ENCODE results near the gene GPR89A.
"Not testable (repeated sequence)": the region's sequence is repeated elsewhere in the genome, so short reads cannot be mapped to it uniquely, and the experiment has no call there.

The GPR89A gene

DNA sequence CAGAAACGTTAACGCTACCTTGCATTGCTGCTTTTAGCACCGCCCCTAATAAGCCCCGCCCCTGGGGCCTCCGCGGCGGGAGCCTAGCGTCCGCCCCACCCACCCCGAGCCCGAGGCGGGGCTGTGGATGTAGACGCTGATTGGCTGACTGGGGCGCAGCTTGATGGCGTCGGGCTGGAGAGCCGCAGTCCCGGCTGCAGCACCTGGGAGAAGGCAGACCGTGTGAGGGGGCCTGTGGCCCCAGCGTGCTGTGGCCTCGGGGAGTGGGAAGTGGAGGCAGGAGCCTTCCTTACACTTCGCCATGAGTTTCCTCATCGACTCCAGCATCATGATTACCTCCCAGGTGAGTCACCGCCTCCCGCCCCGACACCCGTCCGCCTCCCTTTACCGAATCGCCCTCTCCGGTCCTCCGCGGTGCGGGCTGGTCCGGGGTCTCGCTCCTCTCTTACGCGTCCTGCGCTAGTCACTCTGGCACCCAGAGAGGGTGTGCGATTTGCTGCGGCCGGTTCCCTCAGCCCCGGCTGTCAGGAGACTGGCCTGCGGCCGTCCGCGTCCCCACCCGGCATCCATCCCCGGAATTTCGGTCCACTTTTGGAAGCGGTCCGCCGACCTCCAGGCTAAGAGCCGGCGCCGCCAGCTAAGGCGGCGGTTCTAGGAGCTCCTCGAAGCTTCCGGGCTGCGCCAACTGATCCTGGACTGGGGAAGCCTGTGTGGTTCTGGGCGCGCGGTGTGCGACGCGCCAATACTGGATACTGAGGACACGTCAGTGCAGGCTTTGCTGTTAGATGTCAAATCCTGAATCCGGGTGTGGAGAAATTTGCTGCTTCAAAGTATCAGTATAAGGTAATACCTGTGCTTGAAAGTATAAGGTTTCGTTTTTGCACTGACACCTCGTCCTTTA, at the start of gene GPR89A:
Gene GPR89A, plus strand, starts transcription at position 156 of the 901 bp plus-strand sequence. Its CDS starts 146 bp downstream, at position 302.
- peak; percentile 68 for DNase-seq (ENCODE audit: low read depth)
- peak within 1 kb of the TSS; percentile 91 for H3K4me3 ChIP-seq (ENCODE audit: low read depth, low read length)

DNA sequence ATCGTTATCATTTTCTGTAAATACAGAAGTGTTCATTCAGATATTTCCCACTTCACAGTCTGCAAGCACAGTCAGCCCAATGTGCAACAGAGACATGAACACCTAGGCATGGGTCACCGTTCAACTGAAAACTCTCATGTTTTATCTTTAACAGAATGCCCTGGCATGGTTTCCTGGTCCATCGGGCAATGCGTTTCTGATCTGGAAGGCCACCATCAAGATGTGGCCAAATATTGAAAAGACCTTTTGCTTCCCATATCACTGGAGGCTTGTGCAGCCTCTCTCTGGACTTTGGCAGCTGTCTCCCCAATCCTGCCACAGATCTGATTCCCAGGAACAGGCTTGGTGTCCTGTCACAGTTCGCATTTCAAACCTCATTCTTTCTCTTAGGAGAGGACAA, 21.0 kb upstream of the GPR89A start:
- H3K4me3 ChIP-seq (ENCODE audit: low read depth, low read length); DNase-seq (ENCODE audit: low read depth): not testable (repeated sequence)

GRCh38 chr1:145590806-145591205, 17.0 kb upstream of the GPR89A start:
- H3K4me3 ChIP-seq (ENCODE audit: low read depth, low read length); DNase-seq (ENCODE audit: low read depth): not testable (repeated sequence)

DNA sequence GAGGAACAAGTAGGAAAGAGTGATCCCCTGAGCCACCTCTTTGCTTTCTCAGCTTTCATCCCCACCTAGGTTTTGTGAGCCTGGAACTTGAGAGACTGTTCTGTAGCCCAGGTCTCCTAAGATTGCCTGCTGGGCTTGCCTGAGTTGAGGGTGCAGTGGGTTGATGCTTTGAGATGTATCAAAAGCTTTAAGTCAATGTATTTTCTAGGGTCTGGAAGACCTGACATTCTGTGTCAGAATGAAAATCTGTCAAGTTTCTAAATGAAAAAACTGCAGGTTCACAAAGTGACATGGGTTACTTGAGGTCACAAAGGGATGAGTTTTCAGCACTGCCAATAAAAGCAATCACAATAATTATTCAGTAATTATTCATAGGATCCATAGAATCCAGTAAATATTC, 15.4 kb upstream of the GPR89A start:
- not testable (repeated sequence) for H3K4me3 ChIP-seq (ENCODE audit: low read depth, low read length); DNase-seq (ENCODE audit: low read depth)

- not testable (repeated sequence) for DNase-seq (ENCODE audit: low read depth); H3K4me3 ChIP-seq (ENCODE audit: low read depth, low read length)
Measured at GRCh38 chr1:145595421-145595820, 12.4 kb upstream of the GPR89A start.

DNA sequence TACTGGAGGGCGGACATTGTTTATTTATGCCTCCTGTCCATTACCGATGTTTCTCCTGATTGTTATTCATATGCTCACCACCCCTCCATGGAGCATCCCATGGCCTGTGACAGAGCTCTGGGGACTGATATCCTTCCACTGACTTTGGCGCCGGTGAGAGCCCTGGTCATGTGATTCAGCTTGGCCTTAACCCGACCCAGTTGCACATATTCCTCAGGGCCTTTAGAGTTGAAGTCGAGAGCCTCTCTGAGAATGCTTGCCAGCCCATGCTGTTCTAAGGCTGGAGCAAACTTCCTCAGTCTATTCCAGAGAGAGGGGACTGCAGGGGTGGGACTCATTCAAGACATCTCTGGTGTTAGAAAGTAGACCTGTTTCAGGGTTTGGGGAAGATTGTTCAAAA, 11.6 kb upstream of the GPR89A start:
- DNase-seq (ENCODE audit: low read depth); H3K4me3 ChIP-seq (ENCODE audit: low read depth, low read length): not testable (repeated sequence)

GRCh38 chr1:145599426-145599825, 8.4 kb upstream of the GPR89A start:
- H3K4me3 ChIP-seq (ENCODE audit: low read depth, low read length): not testable (repeated sequence)

GRCh38 chr1:145601593-145601992, 6.2 kb upstream of the GPR89A start:
- no peak overlapping the region for H3K4me3 ChIP-seq (ENCODE audit: low read depth, low read length)
- DNase-seq (ENCODE audit: low read depth): no peak
- no peak for TF ChIP-seq CTCF (IDR thresholded peaks at IDR 0.05; ENCODE audit: low read depth, low read length, missing control alignments)

More at GRCh38 chr1:145599426-145599825, 8.4 kb upstream of the GPR89A start:
- DNase-seq (ENCODE audit: low read depth): not testable (repeated sequence)

GRCh38 chr1:145606840-145607239, 948 bp upstream of the GPR89A start:
- H3K4me3 ChIP-seq (ENCODE audit: low read depth, low read length): not testable (repeated sequence)

GRCh38 chr1:145607289-145607688, 499 bp upstream of the GPR89A start:
- H3K4me3 ChIP-seq (ENCODE audit: low read depth, low read length); DNase-seq (ENCODE audit: low read depth): not testable (repeated sequence)

More at GRCh38 chr1:145606840-145607239, 948 bp upstream of the GPR89A start:
- not testable (repeated sequence) for DNase-seq (ENCODE audit: low read depth)

DNA sequence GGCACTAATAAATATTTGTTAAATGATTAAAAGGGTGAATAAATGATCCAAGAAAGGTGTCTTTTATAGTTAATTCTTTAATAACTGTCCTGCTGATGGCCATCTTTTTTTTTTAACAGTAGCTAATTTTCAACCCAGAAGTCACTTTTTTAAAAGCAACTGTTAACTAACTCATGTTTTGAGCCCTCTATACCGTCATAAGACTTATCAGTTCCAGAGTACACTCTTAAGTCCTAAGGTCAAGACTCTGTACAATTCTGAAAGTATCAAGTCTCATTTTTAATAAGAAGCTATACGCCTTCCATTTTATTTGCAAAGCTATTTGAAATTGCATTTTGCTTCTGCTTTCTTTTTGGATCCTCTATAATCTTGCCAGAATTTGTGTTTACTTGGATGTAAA, 3.0 kb downstream of the GPR89A start:
- H3K4me3 ChIP-seq (ENCODE audit: low read depth, low read length); DNase-seq (ENCODE audit: low read depth): not testable (repeated sequence)

GRCh38 chr1:145620073-145620472, 12.3 kb downstream of the GPR89A start:
- not testable (repeated sequence) for DNase-seq (ENCODE audit: low read depth); H3K4me3 ChIP-seq (ENCODE audit: low read depth, low read length)

- DNase-seq (ENCODE audit: low read depth): not testable (repeated sequence)
Measured at GRCh38 chr1:145622177-145622576, 14.4 kb downstream of the GPR89A start.

GRCh38 chr1:145636237-145636636, 28.4 kb downstream of the GPR89A start:
- DNase-seq (ENCODE audit: low read depth); H3K4me3 ChIP-seq (ENCODE audit: low read depth, low read length): not testable (repeated sequence)

More at GRCh38 chr1:145622177-145622576, 14.4 kb downstream of the GPR89A start:
- not testable (repeated sequence) for H3K4me3 ChIP-seq (ENCODE audit: low read depth, low read length)

DNA sequence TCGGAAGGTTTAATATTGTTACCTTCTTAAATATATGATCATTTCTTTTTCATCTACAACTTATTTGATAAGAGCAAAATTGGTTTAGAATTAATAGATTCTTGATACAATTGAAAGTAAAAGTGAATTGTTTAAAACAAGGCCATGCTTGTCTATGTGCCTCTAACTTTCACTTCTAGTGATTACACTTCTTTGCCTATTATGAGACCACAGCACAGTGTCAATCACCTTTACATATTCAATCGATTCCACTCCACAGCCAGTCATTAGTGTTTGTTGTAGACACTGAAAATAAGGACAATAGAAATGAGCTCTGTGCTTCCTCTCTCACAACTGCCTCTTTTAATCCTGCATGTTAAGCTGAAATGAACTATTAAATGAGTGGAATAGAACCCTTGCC, 34.1 kb downstream of the GPR89A start:
- not testable (repeated sequence) for DNase-seq (ENCODE audit: low read depth); H3K4me3 ChIP-seq (ENCODE audit: low read depth, low read length)

- H3K4me3 ChIP-seq (ENCODE audit: low read depth, low read length); DNase-seq (ENCODE audit: low read depth): not testable (repeated sequence)
Measured at GRCh38 chr1:145643990-145644389, 36.2 kb downstream of the GPR89A start.

DNA sequence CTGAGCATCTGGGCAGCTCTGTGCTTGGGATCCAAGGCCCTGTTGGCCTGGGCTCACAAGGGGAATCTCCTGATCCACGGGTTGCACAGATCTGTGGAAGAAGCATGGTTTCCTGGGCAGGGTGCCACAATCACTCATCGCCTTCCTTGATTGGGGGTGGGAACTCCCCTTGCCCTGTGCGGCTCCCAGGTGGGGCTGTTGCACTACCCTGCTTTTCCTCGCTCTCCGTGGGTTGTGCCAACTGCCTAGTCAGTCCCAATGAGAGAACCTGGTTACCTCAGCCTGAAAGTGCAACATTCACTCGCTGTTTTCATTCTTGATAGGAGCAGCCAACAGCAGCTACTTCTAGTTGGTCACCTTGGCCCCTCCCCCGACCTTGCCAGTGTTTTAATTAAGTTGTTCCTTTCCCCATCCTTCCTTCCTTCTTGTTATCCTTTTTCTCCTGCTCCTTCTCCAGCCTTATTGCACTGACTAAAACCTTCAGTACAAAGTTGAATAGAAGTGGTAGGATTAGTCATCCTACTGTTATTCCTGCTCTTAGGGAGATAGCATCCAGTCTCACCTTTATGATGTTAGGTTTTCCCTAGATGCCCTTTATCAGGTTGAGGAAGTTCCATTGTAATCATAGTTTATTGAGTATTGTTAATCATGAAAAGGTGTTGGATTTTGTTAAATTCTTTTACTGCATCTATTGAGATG, 48.6 kb downstream of the GPR89A start:
- H3K4me3 ChIP-seq (ENCODE audit: low read depth, low read length); DNase-seq (ENCODE audit: low read depth): not testable (repeated sequence)

DNA sequence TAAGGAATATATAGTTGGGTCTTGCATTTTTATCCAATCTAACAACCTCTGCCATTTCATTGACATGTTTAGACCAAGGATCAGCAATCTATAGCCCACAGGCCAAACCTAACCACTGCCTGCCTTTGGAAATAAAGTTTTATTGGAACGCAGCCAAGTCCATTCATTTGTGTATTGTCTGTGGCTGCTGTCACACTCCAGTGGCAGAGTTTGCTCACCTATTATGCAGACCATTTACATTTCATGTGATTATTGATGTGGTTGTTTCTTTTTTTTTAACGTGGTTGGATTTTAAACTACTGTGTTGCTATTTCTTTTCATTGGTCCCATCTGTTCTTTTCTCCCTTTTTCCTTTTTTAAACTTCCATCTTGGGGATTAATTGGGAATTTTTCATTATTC, 54.7 kb downstream of the GPR89A start:
- not testable (repeated sequence) for H3K4me3 ChIP-seq (ENCODE audit: low read depth, low read length); DNase-seq (ENCODE audit: low read depth)

Data from GM12864 (cell line).